Muscle layer of colon (tissue), 2 donors: ENCODE results near the gene ODAD4.

ENCODE experiments used
- H3K27ac ChIP-seq: one replicate; pipeline ENCODE4 v1.7.0; 2013; ENCODE audit warnings: low read depth, mild to moderate bottlenecking, low read length, moderate library complexity
- H3K27me3 ChIP-seq, 2 donors: one replicate each; pipeline ENCODE4 v1.7.0; 2013; ENCODE audit warnings: low read length in 2 of 2, mild to moderate bottlenecking in 2 of 2; ENCODE audit not compliant: insufficient read depth in 2 of 2, control insufficient read depth in 1 of 2
- H3K36me3 ChIP-seq: one replicate; pipeline ENCODE4 v1.7.0; 2013; ENCODE audit warnings: mild to moderate bottlenecking, low read length; ENCODE audit not compliant: insufficient read depth
- H3K4me1 ChIP-seq: one replicate; pipeline ENCODE4 v1.7.0; 2013; ENCODE audit warnings: mild to moderate bottlenecking, low read length; ENCODE audit not compliant: insufficient read depth
- H3K4me3 ChIP-seq, 2 donors: one replicate each; pipeline ENCODE4 v1.7.0; 2013; ENCODE audit warnings: low read length in 2 of 2, low read depth in 1 of 2, mild to moderate bottlenecking in 1 of 2, moderate library complexity in 1 of 2
- H3K9ac ChIP-seq: one replicate; pipeline ENCODE4 v1.7.0; 2013; ENCODE audit warnings: low read length
- H3K9me3 ChIP-seq: one replicate; pipeline ENCODE4 v1.7.0; 2013; ENCODE audit warnings: mild to moderate bottlenecking, low read length
- donor health status: abdominal sarcoma.
- donor health status: Adenocarcinoma of cecum.

The ODAD4 gene

GRCh38 chr17:41915020-41915419, 15.4 kb upstream of the ODAD4 start:
- Histone ChIP-seq H3K9ac (no peak overlapping the region), H3K27ac (no peak overlapping the region), H3K36me3 (peaks cover 35% of the 10 kb centered on the region), H3K4me1 (peaks cover 25% of the 10 kb centered on the region), H3K9me3 (no peaks in the 10 kb centered on the region), H3K27me3 (no peaks in the 10 kb centered on the region), H3K4me3 (no peak overlapping the region)

- Histone ChIP-seq H3K4me3 (no peak overlapping the region), H3K36me3 (peaks cover 30% of the 10 kb centered on the region), H3K27me3 (no peaks in the 10 kb centered on the region), H3K27ac (no peak overlapping the region), H3K9ac (no peak overlapping the region), H3K9me3 (no peaks in the 10 kb centered on the region), H3K4me1 (peaks cover 25% of the 10 kb centered on the region)
These were observed 14.9 kb upstream of the ODAD4 start for GRCh38 chr17:41915566-41915965.

DNA sequence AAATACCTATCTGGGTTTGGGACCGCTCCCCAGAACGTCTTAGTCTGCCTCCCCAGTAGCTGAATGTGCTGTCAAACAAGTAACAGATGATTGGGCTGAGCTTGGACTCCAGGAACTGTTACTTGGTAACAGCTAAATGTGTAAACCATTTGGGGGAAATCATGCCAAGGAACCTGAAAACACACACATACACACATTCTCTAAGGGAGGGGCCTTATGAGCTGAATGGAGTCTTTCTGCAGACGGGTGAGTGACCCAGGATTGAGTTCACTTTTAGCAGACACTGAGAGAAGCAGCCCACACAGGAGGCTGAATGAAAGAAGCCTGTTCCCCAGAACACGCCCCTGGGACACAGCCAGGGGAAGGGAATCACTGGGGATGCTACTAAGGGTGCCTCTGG, 13.2 kb upstream of the ODAD4 start:
- peaks cover 15% of the 10 kb centered on the region for H3K36me3 ChIP-seq
- H3K9ac ChIP-seq, result no peak overlapping the region
- no peaks in the 10 kb centered on the region for H3K27me3 ChIP-seq
- H3K27ac ChIP-seq, result peak overlapping the region; percentile 79
- H3K4me1 ChIP-seq, result peaks cover 25% of the 10 kb centered on the region
- H3K9me3 ChIP-seq, result no peaks in the 10 kb centered on the region
- peak overlapping the region in 1 of 2 donors; percentile 92 for H3K4me3 ChIP-seq

- H3K4me1 ChIP-seq, result peaks cover 25% of the 10 kb centered on the region
- H3K9ac ChIP-seq, result peak overlapping the region; percentile 76
- peak overlapping the region; percentile 79 for H3K27ac ChIP-seq
- no peaks in the 10 kb centered on the region for H3K9me3 ChIP-seq
- no peaks in the 10 kb centered on the region for H3K27me3 ChIP-seq
- peaks cover 9% of the 10 kb centered on the region for H3K36me3 ChIP-seq
- H3K4me3 ChIP-seq, result peak overlapping the region; percentile 63 to 92
These were observed 12.6 kb upstream of the ODAD4 start for GRCh38 chr17:41917679-41918313.

DNA sequence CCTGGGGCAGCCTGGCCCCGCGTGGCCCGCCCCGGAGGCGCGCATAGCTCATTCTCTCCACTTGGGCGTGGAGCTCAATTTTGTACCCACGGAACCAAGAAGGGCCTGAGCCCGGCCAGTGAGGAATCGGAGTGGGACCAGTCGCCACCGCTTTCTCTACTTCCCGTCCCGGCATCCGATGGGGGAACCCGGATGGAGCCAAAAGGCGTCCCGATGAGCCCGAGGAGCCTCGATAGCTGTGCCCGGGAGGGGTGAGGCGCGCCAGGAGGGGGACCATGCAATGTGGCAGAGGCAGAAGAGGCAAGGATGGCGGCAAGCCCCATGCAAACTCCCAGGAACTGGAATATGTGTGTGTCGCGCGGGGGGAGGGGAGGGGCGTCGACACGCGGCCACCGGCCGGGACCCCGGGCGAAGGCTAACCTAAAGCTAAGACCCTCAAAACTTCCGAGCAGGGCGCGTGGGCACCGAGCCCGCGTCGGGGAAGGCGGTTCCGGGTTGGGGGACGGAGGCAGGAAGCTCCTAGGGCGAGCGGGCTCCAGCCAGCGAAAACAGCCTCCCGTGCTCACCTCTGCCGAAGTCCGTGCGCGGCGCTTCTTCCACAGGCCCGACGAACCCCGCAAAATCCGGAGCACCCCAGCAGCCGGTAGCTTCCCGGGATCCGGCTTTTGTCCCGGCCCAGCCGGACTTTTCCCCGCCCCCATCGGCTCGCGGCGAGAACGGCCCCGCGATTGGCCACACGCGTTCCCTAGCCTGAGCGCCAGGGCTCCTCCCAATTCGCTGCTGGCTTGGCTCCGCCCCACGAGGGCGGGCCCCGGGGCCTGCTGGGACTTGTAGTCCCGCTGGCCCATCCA, 11.9 kb upstream of the ODAD4 start, which contains the start of gene ACLY:
Gene ACLY, minus strand, starts transcription at position 638 of the 851 bp plus-strand sequence. CDS start 5,078 bp downstream, outside the sequence.
- Histone ChIP-seq H3K27me3 (no peaks in the 10 kb centered on the region), H3K9ac (peak within 1 kb of the TSS; percentile 76), H3K36me3 (peaks cover 1% of the 10 kb centered on the region), H3K27ac (peak within 1 kb of the TSS; percentile 79), H3K9me3 (no peaks in the 10 kb centered on the region), H3K4me3 (peak within 1 kb of the TSS; percentile 63 to 92), H3K4me1 (peaks cover 25% of the 10 kb centered on the region)

- no peaks in the 10 kb centered on the region for H3K36me3 ChIP-seq
- peak overlapping the region; percentile 25 to 92 for H3K4me3 ChIP-seq
- H3K27ac ChIP-seq, result peak overlapping the region; percentile 27
- peak overlapping the region; percentile 39 for H3K9ac ChIP-seq
- H3K27me3 ChIP-seq, result no peaks in the 10 kb centered on the region
- H3K9me3 ChIP-seq, result no peaks in the 10 kb centered on the region
- H3K4me1 ChIP-seq, result peaks cover 24% of the 10 kb centered on the region
These were observed 11.1 kb upstream of the ODAD4 start for GRCh38 chr17:41919165-41919817.

DNA sequence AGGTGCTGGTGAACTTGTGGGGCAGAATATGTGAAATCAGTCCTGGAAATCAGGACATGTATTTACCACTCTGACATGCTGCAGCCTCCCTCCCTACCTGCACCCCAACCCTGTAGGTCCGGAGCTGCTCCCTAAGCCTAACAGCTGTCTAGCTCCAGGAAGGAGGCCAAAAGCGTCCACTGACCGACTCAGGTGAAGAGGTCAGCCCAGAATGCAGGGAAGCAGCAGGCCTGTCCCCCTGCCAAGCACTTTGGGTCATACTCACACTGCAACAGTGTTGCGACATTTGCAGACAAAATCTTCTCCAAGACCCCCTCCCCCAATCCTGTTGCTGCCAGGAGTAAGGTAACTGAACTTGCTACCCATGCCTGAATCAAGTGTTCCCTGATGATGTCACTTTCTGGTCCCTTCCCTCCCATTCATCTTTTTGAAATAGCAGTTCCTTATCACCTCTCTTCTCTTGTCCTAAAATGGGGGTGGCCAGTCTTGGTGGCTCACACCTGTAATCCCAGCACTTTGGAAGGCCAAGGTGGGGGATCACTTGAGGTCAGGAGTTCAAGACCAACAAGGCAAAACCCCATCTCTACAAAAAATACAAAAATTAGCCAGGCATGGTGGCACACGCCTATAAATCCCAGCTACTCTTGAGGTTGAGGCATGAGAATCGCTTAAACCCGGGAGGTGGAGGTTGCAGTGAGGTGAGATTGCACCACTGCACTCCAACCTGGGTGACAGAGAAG, 10.4 kb upstream of the ODAD4 start:
- Histone ChIP-seq H3K9me3 (no peaks in the 10 kb centered on the region), H3K27me3 (no peaks in the 10 kb centered on the region), H3K27ac (peak overlapping the region; percentile 27), H3K9ac (no peak overlapping the region), H3K4me3 (peak overlapping the region in 1 of 2 donors; percentile 92), H3K36me3 (no peaks in the 10 kb centered on the region), H3K4me1 (peaks cover 20% of the 10 kb centered on the region)

DNA sequence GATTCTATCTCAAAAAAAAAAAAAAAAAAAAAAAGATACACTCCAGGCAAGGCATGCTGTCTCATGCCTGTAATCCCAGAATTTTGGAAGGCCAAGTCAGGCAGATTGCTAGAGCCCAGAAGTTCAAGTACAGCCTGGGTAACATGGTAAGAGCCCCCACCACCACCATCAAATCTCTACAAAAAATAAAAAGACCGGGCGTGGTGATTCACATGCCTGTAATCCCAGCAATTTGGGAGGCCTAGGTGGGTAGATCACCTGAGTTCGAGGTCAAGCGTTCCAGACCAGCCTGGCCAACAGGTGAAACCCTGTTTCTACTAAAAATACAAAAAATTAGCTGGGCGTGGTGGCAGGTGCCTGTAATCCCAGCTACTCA, 9.8 kb upstream of the ODAD4 start:
- no peaks in the 10 kb centered on the region for H3K9me3 ChIP-seq
- peaks cover 20% of the 10 kb centered on the region for H3K4me1 ChIP-seq
- H3K27ac ChIP-seq, result no peak overlapping the region

DNA sequence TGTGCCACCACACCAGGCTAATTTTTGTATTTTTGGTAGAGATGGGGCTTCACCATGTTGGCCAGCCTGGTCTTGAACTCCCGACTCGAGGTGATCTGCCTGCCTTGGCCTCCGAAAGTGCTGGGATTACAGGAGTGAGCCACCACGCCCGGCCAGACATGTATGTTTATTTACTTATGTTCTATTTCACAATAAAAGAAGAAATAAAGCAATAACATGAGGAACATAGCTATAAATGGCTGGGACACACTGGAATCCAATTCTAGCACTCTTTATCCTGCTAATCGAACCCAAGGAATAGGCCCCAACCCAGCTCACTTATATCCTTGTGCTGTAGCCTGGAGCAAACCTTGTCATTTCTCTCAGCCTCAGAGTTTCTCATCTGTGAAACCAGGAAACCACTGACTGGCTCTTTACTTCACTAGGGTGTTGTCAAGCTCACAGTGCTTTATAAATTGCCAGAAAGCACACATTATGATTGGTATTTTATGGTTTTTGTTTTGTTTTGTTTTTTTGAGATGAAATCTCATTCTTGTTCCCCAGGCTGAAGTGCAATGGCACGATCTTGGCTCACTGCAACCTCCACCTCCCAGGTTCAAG, 4.3 kb upstream of the ODAD4 start:
- Histone ChIP-seq H3K9ac (no peak overlapping the region), H3K27me3 (no peaks in the 10 kb centered on the region), H3K4me1 (peaks cover 10% of the 10 kb centered on the region), H3K4me3 (no peak overlapping the region), H3K36me3 (no peaks in the 10 kb centered on the region), H3K27ac (no peak overlapping the region), H3K9me3 (no peaks in the 10 kb centered on the region)

More for the DNA sequence above, 9.8 kb upstream of the ODAD4 start:
- no peaks in the 10 kb centered on the region for H3K27me3 ChIP-seq
- H3K4me3 ChIP-seq, result no peak overlapping the region
- H3K36me3 ChIP-seq, result no peaks in the 10 kb centered on the region
- H3K9ac ChIP-seq, result no peak overlapping the region

GRCh38 chr17:41928693-41929251, 1.6 kb upstream of the ODAD4 start:
- no peak overlapping the region for H3K27ac ChIP-seq
- H3K9ac ChIP-seq, result no peak overlapping the region
- H3K9me3 ChIP-seq, result no peaks in the 10 kb centered on the region
- peaks cover 12% of the 10 kb centered on the region for H3K4me1 ChIP-seq
- no peak overlapping the region for H3K4me3 ChIP-seq
- H3K27me3 ChIP-seq, result no peaks in the 10 kb centered on the region
- H3K36me3 ChIP-seq, result no peaks in the 10 kb centered on the region
